ENCODE measurements around the gene S100A12.

The S100A12 gene

GRCh38 chr1:153366261-153366660 is 9.2 kb downstream of the S100A12 start:
- Histone ChIP-seq H3K79me2 (ENCODE audit: control insufficient read depth, insufficient read depth, low read length, unreplicated experiment) (no peaks in the 10 kb centered on the region), H2AFZ (ENCODE audit: low read length, unreplicated experiment) (no peak overlapping the region), H3K4me3 (ENCODE audit: low read depth, low read length) (no peak overlapping the region), H3K27ac (ENCODE audit: low read depth, low read length) (no peak overlapping the region), H3K27me3 (ENCODE audit: insufficient read depth, low read length) (peaks cover 72% of the 10 kb centered on the region), H3K36me3 (ENCODE audit: insufficient read depth, low read length) (no peaks in the 10 kb centered on the region), H3K4me1 (ENCODE audit: control insufficient read depth, insufficient read depth, low read length, unreplicated experiment) (no peaks in the 10 kb centered on the region)

GRCh38 chr1:153365696-153366095 is 9.7 kb downstream of the S100A12 start:
- no peak overlapping the region for H2AFZ ChIP-seq (ENCODE audit: low read length, unreplicated experiment)
- no peak overlapping the region for H3K4me3 ChIP-seq (ENCODE audit: low read depth, low read length)
- H3K36me3 ChIP-seq (ENCODE audit: insufficient read depth, low read length): no peaks in the 10 kb centered on the region
- peaks cover 67% of the 10 kb centered on the region for H3K27me3 ChIP-seq (ENCODE audit: insufficient read depth, low read length)
- H3K27ac ChIP-seq (ENCODE audit: low read depth, low read length): no peak overlapping the region
- H3K4me1 ChIP-seq (ENCODE audit: control insufficient read depth, insufficient read depth, low read length, unreplicated experiment): no peaks in the 10 kb centered on the region
- H3K79me2 ChIP-seq (ENCODE audit: control insufficient read depth, insufficient read depth, low read length, unreplicated experiment): no peaks in the 10 kb centered on the region

- Histone ChIP-seq H2AFZ (ENCODE audit: low read length, unreplicated experiment) (no peak overlapping the region), H3K27me3 (ENCODE audit: insufficient read depth, low read length) (peaks cover 68% of the 10 kb centered on the region), H3K4me3 (ENCODE audit: low read depth, low read length) (no peak overlapping the region), H3K4me1 (ENCODE audit: control insufficient read depth, insufficient read depth, low read length, unreplicated experiment) (no peaks in the 10 kb centered on the region), H3K27ac (ENCODE audit: low read depth, low read length) (no peak overlapping the region), H3K79me2 (ENCODE audit: control insufficient read depth, insufficient read depth, low read length, unreplicated experiment) (no peaks in the 10 kb centered on the region), H3K36me3 (ENCODE audit: insufficient read depth, low read length) (no peaks in the 10 kb centered on the region)
Observed at GRCh38 chr1:153364766-153365666, 10.4 kb downstream of the S100A12 start.

- Histone ChIP-seq H3K27ac (ENCODE audit: low read depth, low read length) (no peak overlapping the region), H3K4me3 (ENCODE audit: low read depth, low read length) (no peak overlapping the region), H2AFZ (ENCODE audit: low read length, unreplicated experiment) (no peak overlapping the region), H3K79me2 (ENCODE audit: control insufficient read depth, insufficient read depth, low read length, unreplicated experiment) (no peaks in the 10 kb centered on the region), H3K4me1 (ENCODE audit: control insufficient read depth, insufficient read depth, low read length, unreplicated experiment) (no peaks in the 10 kb centered on the region), H3K27me3 (ENCODE audit: insufficient read depth, low read length) (peaks cover 62% of the 10 kb centered on the region), H3K36me3 (ENCODE audit: insufficient read depth, low read length) (no peaks in the 10 kb centered on the region)
Observed at GRCh38 chr1:153364156-153364555, 11.3 kb downstream of the S100A12 start.

GRCh38 chr1:153363641-153364040 is 11.8 kb downstream of the S100A12 start:
- no peak overlapping the region for H2AFZ ChIP-seq (ENCODE audit: low read length, unreplicated experiment)
- H3K36me3 ChIP-seq (ENCODE audit: insufficient read depth, low read length): no peaks in the 10 kb centered on the region
- no peak overlapping the region for H3K27ac ChIP-seq (ENCODE audit: low read depth, low read length)
- peaks cover 65% of the 10 kb centered on the region for H3K27me3 ChIP-seq (ENCODE audit: insufficient read depth, low read length)
- no peaks in the 10 kb centered on the region for H3K4me1 ChIP-seq (ENCODE audit: control insufficient read depth, insufficient read depth, low read length, unreplicated experiment)
- H3K79me2 ChIP-seq (ENCODE audit: control insufficient read depth, insufficient read depth, low read length, unreplicated experiment): no peaks in the 10 kb centered on the region
- no peak overlapping the region for H3K4me3 ChIP-seq (ENCODE audit: low read depth, low read length)

GRCh38 chr1:153362187-153362775 is 13.1 kb downstream of the S100A12 start:
- Histone ChIP-seq H3K79me2 (ENCODE audit: control insufficient read depth, insufficient read depth, low read length, unreplicated experiment) (no peaks in the 10 kb centered on the region), H3K4me3 (ENCODE audit: low read depth, low read length) (no peak overlapping the region), H3K4me1 (ENCODE audit: control insufficient read depth, insufficient read depth, low read length, unreplicated experiment) (no peaks in the 10 kb centered on the region), H3K36me3 (ENCODE audit: insufficient read depth, low read length) (no peaks in the 10 kb centered on the region), H3K27ac (ENCODE audit: low read depth, low read length) (no peak overlapping the region), H3K27me3 (ENCODE audit: insufficient read depth, low read length) (peaks cover 71% of the 10 kb centered on the region), H2AFZ (ENCODE audit: low read length, unreplicated experiment) (no peak overlapping the region)

- no peaks in the 10 kb centered on the region for H3K36me3 ChIP-seq (ENCODE audit: insufficient read depth, low read length)
- no peak overlapping the region for H3K4me3 ChIP-seq (ENCODE audit: low read depth, low read length)
- no peak overlapping the region for H2AFZ ChIP-seq (ENCODE audit: low read length, unreplicated experiment)
- no peak overlapping the region for H3K27ac ChIP-seq (ENCODE audit: low read depth, low read length)
- H3K27me3 ChIP-seq (ENCODE audit: insufficient read depth, low read length): peaks cover 73% of the 10 kb centered on the region
- H3K4me1 ChIP-seq (ENCODE audit: control insufficient read depth, insufficient read depth, low read length, unreplicated experiment): no peaks in the 10 kb centered on the region
- no peaks in the 10 kb centered on the region for H3K79me2 ChIP-seq (ENCODE audit: control insufficient read depth, insufficient read depth, low read length, unreplicated experiment)
Observed at GRCh38 chr1:153361480-153362109, 13.8 kb downstream of the S100A12 start.

- H3K36me3 ChIP-seq (ENCODE audit: insufficient read depth, low read length): no peaks in the 10 kb centered on the region
- H3K4me3 ChIP-seq (ENCODE audit: low read depth, low read length): no peak overlapping the region
- peaks cover 73% of the 10 kb centered on the region for H3K27me3 ChIP-seq (ENCODE audit: insufficient read depth, low read length)
- no peaks in the 10 kb centered on the region for H3K79me2 ChIP-seq (ENCODE audit: control insufficient read depth, insufficient read depth, low read length, unreplicated experiment)
- no peaks in the 10 kb centered on the region for H3K4me1 ChIP-seq (ENCODE audit: control insufficient read depth, insufficient read depth, low read length, unreplicated experiment)
- H2AFZ ChIP-seq (ENCODE audit: low read length, unreplicated experiment): no peak overlapping the region
- no peak overlapping the region for H3K27ac ChIP-seq (ENCODE audit: low read depth, low read length)
Observed at GRCh38 chr1:153360592-153361479, 14.6 kb downstream of the S100A12 start.

GRCh38 chr1:153360190-153360589 is 15.2 kb downstream of the S100A12 start:
- Histone ChIP-seq H3K27ac (ENCODE audit: low read depth, low read length) (no peak overlapping the region), H2AFZ (ENCODE audit: low read length, unreplicated experiment) (no peak overlapping the region), H3K4me1 (ENCODE audit: control insufficient read depth, insufficient read depth, low read length, unreplicated experiment) (no peaks in the 10 kb centered on the region), H3K36me3 (ENCODE audit: insufficient read depth, low read length) (no peaks in the 10 kb centered on the region), H3K27me3 (ENCODE audit: insufficient read depth, low read length) (peaks cover 68% of the 10 kb centered on the region), H3K79me2 (ENCODE audit: control insufficient read depth, insufficient read depth, low read length, unreplicated experiment) (no peaks in the 10 kb centered on the region), H3K4me3 (ENCODE audit: low read depth, low read length) (no peak overlapping the region)

- Histone ChIP-seq H3K27ac (ENCODE audit: low read depth, low read length) (no peak overlapping the region), H3K27me3 (ENCODE audit: insufficient read depth, low read length) (peaks cover 59% of the 10 kb centered on the region), H2AFZ (ENCODE audit: low read length, unreplicated experiment) (no peak overlapping the region), H3K79me2 (ENCODE audit: control insufficient read depth, insufficient read depth, low read length, unreplicated experiment) (no peaks in the 10 kb centered on the region), H3K4me3 (ENCODE audit: low read depth, low read length) (no peak overlapping the region), H3K36me3 (ENCODE audit: insufficient read depth, low read length) (no peaks in the 10 kb centered on the region), H3K4me1 (ENCODE audit: control insufficient read depth, insufficient read depth, low read length, unreplicated experiment) (no peaks in the 10 kb centered on the region)
Observed at GRCh38 chr1:153359241-153359640, 16.2 kb downstream of the S100A12 start.
